PC-3 (cell line): ENCODE results near the gene TSPEAR. TPM values are rescaled to one million over a fixed set of nuclear protein-coding genes. Genes with fewer than 3 reads are reported as not detected.

ENCODE experiments used
- ATAC-seq: fragments of 200-7000 bp; cut with Tn5 transposase; 2 replicates; pipeline ENCODE4 v1.9.1; 2020; ENCODE audit warnings: mild to moderate bottlenecking, moderate library complexity
- BruUV-seq: library from RNA; stranded (reverse); fragments of 400-500 nt; replicated peaks from 2 replicates; lab custom pipeline; 2021; lab: Mats Ljungman, UMichigan
- CTCF ChIA-PET: fragments of 300-600 bp; sonication (Branson Sonifier 250); formaldehyde crosslinking; loops from one replicate; lab custom pipeline; 2022; ENCODE audit warnings: antibody characterized with exemption; lab: Charles Lee
- POLR2A ChIA-PET: fragments of 300-600 bp; sonication (Branson Sonifier 250); formaldehyde crosslinking; loops from one replicate; lab custom pipeline; 2022; ENCODE audit warnings: antibody characterized with exemption; ENCODE audit not compliant: unreplicated experiment; lab: Charles Lee
- DNase-seq: peaks from one replicate; pipeline ENCODE4 v3.0.0-alpha.2; 2015
- H2AFZ ChIP-seq: fragments of 300-600 bp; sonication (generic); 2 replicates; pipeline ENCODE4 v1.6.0; 2016; ENCODE audit warnings: antibody characterized with exemption, low read length
- H3F3A ChIP-seq: fragments of 300-600 bp; sonication (generic); one replicate; pipeline ENCODE4 v1.6.0; 2017; ENCODE audit warnings: antibody characterized with exemption, low read length, control low read depth, mild to moderate bottlenecking; ENCODE audit not compliant: unreplicated experiment
- H3K27ac ChIP-seq: fragments of 300-600 bp; sonication (generic); 2 replicates; pipeline ENCODE4 v1.5.1; 2016; ENCODE audit warnings: mild to moderate bottlenecking, low read length
- H3K27me3 ChIP-seq: fragments of 300-600 bp; sonication (generic); 2 replicates; pipeline ENCODE4 v1.6.1; 2016; ENCODE audit warnings: low read length, mixed read lengths
- H3K36me3 ChIP-seq: fragments of 300-600 bp; sonication (generic); 2 replicates; pipeline ENCODE4 v1.6.1; 2016; ENCODE audit warnings: low read depth, mixed run types, low read length, mixed read lengths
- H3K4me1 ChIP-seq: fragments of 300-600 bp; sonication (generic); 2 replicates; pipeline ENCODE4 v1.5.1; 2016; ENCODE audit warnings: low read length; ENCODE audit not compliant: insufficient read depth
- H3K4me2 ChIP-seq: fragments of 300-600 bp; sonication (generic); 2 replicates; pipeline ENCODE4 v1.6.0; 2016; ENCODE audit warnings: low read length
- H3K4me3 ChIP-seq: fragments of 300-600 bp; sonication (generic); 2 replicates; pipeline ENCODE4 v1.5.1; 2016; ENCODE audit warnings: mild to moderate bottlenecking, low read length, mixed read lengths
- H3K79me2 ChIP-seq: fragments of 300-600 bp; sonication (generic); 2 replicates; pipeline ENCODE4 v1.6.1; 2017; ENCODE audit warnings: low read length, mixed read lengths
- H3K9ac ChIP-seq: fragments of 300-600 bp; sonication (generic); 2 replicates; pipeline ENCODE4 v1.6.0; 2016; ENCODE audit warnings: mild to moderate bottlenecking, low read length
- H3K9me2 ChIP-seq: fragments of 300-600 bp; sonication (generic); replicated peaks from 2 replicates; pipeline ENCODE4 v1.6.1; 2016; ENCODE audit warnings: mixed run types, low read length, mixed read lengths
- H3K9me3 ChIP-seq: fragments of 300-600 bp; sonication (generic); 2 replicates; pipeline ENCODE4 v1.6.1; 2016; ENCODE audit warnings: low read length, mixed read lengths
- H4K20me1 ChIP-seq: fragments of 300-600 bp; sonication (generic); 2 replicates; pipeline ENCODE4 v1.6.1; 2016; ENCODE audit warnings: low read length, mixed read lengths
- EZH2 ChIP-seq: fragments of 300-600 bp; sonication (generic); IDR thresholded peaks from one replicate; pipeline ENCODE4 v1.6.1; 2017; ENCODE audit warnings: antibody characterized with exemption, mild to moderate bottlenecking, low read length; ENCODE audit not compliant: unreplicated experiment
- EZH2phosphoT487 ChIP-seq: fragments of 300-600 bp; sonication (generic); IDR thresholded peaks from 2 replicates; pipeline ENCODE4 v1.6.1; 2018; ENCODE audit warnings: mild to moderate bottlenecking, antibody characterized with exemption, low read length, borderline replicate concordance
- intact Hi-C: fragments of 100-400 bp; cut with micrococcal nuclease; formaldehyde crosslinking; loops from 2 replicates; pipeline ENCODE4 v1.9.0; 2023
- total RNA-seq: library from RNA; depleted of rRNA; stranded (reverse); fragments of >200 nt; gene quantifications from 2 replicates; pipeline ENCODE4 v1.2.3, GENCODE V29; 2014
- TF ChIP-seq, protein P1 (sequence below): fragments of 300-600 bp; sonication (generic); conservative IDR thresholded peaks from 2 replicates; pipeline ENCODE4 v1.5.1; 2017; ENCODE audit warnings: antibody characterized with exemption, low read depth, mild to moderate bottlenecking, low read length

Gene TSPEAR
- total RNA-seq, 1 experiment from 2014 or later, result 2.1 TPM

- Histone ChIP-seq H4K20me1 (no peaks in the 10 kb centered on the region), H3K9me3 (0 out of 2 replicates have a peak, but pooled peaks cover 3% of the 10 kb centered on the region), H2AFZ (no peak overlapping the region), H3K9ac (no peak overlapping the region), H3K36me3 (no peaks in the 10 kb centered on the region), H3K79me2 (no peaks in the 10 kb centered on the region), H3F3A (no peaks in the 10 kb centered on the region), H3K27me3 (no peaks in the 10 kb centered on the region), H3K27ac (no peak overlapping the region), H3K4me3 (no peak overlapping the region), H3K9me2 (no peaks in the 10 kb centered on the region), H3K4me2 (no peak overlapping the region), H3K4me1 (no peaks in the 10 kb centered on the region)
- intact Hi-C loops, result no loop called here
- CTCF ChIA-PET, result no interaction called here
- POLR2A ChIA-PET, result no interaction called here
- TF ChIP-seq EZH2, result no peak
- TF ChIP-seq, protein P1, sequence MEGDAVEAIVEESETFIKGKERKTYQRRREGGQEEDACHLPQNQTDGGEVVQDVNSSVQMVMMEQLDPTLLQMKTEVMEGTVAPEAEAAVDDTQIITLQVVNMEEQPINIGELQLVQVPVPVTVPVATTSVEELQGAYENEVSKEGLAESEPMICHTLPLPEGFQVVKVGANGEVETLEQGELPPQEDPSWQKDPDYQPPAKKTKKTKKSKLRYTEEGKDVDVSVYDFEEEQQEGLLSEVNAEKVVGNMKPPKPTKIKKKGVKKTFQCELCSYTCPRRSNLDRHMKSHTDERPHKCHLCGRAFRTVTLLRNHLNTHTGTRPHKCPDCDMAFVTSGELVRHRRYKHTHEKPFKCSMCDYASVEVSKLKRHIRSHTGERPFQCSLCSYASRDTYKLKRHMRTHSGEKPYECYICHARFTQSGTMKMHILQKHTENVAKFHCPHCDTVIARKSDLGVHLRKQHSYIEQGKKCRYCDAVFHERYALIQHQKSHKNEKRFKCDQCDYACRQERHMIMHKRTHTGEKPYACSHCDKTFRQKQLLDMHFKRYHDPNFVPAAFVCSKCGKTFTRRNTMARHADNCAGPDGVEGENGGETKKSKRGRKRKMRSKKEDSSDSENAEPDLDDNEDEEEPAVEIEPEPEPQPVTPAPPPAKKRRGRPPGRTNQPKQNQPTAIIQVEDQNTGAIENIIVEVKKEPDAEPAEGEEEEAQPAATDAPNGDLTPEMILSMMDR, result no peak
- no peak for DNase-seq
- no TSS peak for BruUV-seq
- ATAC-seq, result no peak
Measured at GRCh38 chr21:44609193-44609592, 102.2 kb downstream of the TSPEAR start.

DNA sequence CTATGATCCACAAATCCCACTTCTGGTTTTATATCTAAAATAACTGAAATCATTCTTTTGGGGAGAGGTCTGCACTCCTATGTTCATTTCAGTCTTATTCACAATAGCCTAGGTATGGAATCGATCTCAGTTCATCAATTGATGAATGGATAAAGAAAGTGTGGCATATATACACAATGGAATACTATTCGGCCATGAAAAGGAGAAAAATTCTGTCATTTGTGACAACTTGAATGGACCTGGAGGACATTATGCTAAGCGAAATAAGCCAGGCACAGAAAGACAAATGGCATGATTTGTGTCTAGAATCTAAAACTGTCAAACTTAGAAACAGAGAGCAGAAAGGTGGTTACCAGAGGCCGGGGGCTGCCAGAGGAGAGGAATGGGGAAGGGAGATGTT, 104.9 kb downstream of the TSPEAR start:
- H3K9me2 ChIP-seq, result no peaks in the 10 kb centered on the region
- no peak overlapping the region for H3K27ac ChIP-seq
- ATAC-seq (no peak), DNase-seq (no peak)
- intact Hi-C loops, result no loop called here
- no peaks in the 10 kb centered on the region for H4K20me1 ChIP-seq
- no peaks in the 10 kb centered on the region for H3K4me1 ChIP-seq
- H3K36me3 ChIP-seq, result no peaks in the 10 kb centered on the region
- H3K4me3 ChIP-seq, result no peak overlapping the region
- TF ChIP-seq EZH2, result no peak
- TF ChIP-seq, protein P1, result no peak
- no peak for TF ChIP-seq EZH2phosphoT487
- CTCF ChIA-PET, result no interaction called here
- H3F3A ChIP-seq, result no peaks in the 10 kb centered on the region
- H3K4me2 ChIP-seq, result no peak overlapping the region
- POLR2A ChIA-PET, result no interaction called here
- H2AFZ ChIP-seq, result no peak overlapping the region
- no peaks in the 10 kb centered on the region for H3K9me3 ChIP-seq
- no peaks in the 10 kb centered on the region for H3K27me3 ChIP-seq
- no peaks in the 10 kb centered on the region for H3K79me2 ChIP-seq
- no TSS peak for BruUV-seq
- no peak overlapping the region for H3K9ac ChIP-seq

- TF ChIP-seq EZH2phosphoT487, result no peak
- TF ChIP-seq, protein P1, result no peak
- TF ChIP-seq EZH2, result no peak
- CTCF ChIA-PET, result no interaction called here
Measured at GRCh38 chr21:44603911-44604310, 107.5 kb downstream of the TSPEAR start.

More at GRCh38 chr21:44603911-44604310, 107.5 kb downstream of the TSPEAR start:
- H2AFZ ChIP-seq, result no peak overlapping the region
- BruUV-seq, result no TSS peak
- no peaks in the 10 kb centered on the region for H4K20me1 ChIP-seq
- no peak overlapping the region for H3K4me3 ChIP-seq
- H3F3A ChIP-seq, result no peaks in the 10 kb centered on the region
- H3K27me3 ChIP-seq, result no peaks in the 10 kb centered on the region
- H3K9ac ChIP-seq, result no peak overlapping the region
- no peaks in the 10 kb centered on the region for H3K4me1 ChIP-seq
- POLR2A ChIA-PET, result no interaction called here
- no peak overlapping the region for H3K27ac ChIP-seq
- no peak for ATAC-seq
- H3K36me3 ChIP-seq, result no peaks in the 10 kb centered on the region
- H3K9me2 ChIP-seq, result no peaks in the 10 kb centered on the region
- H3K9me3 ChIP-seq, result no peaks in the 10 kb centered on the region
- no peaks in the 10 kb centered on the region for H3K79me2 ChIP-seq
- intact Hi-C loops, result no loop called here
- DNase-seq, result no peak
- H3K4me2 ChIP-seq, result no peak overlapping the region
